Measurements from ENCODE around the gene MON1B. TPM values are rescaled to one million over a fixed set of nuclear protein-coding genes. Genes with fewer than 3 reads are reported as not detected.

The MON1B gene
- total and polyA plus RNA-seq, 2 of the 13 experiments (the other 11 are each of a cell fraction or from before 2014, with no cell fraction given) = 13.4 to 15.6 TPM

DNA sequence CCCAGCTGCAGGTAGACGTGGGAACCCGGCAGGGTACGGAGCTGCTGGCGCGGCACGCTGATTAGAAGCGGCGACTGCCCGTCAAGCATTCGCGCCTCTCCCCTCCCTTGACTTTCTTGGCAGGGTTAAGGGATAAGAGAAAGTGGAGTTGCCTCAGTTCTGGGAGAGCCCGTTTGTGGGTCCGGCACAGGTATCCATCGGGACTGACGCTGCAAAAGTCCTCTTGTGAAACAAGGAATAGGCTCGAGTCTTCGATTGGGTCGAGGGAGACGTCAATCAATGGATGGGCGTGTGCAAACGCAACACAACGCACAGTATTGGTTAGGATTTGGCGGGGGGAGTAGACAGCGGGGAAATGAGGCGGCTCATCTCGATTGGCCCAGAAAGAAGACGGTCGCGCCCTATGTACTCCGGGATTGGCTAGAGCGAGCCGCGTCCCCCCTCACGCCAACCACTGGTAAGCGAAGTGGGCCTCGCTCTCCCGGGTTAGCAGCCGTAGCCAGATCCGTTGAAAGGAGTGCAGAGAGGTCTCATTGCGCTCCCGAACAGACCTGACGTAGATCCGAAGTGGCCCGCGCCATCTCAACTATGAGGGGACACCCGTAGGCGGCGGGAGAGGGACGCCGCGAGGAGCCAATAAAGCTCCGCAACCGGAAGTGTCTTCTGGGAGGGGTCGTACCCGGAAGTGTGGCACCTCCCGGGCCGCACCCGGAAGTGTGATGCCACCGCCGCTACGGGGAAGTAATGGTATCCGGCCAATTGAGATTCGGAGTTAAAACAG is at the start of gene MON1B (continued):
- TF ChIP-seq, protein P1, sequence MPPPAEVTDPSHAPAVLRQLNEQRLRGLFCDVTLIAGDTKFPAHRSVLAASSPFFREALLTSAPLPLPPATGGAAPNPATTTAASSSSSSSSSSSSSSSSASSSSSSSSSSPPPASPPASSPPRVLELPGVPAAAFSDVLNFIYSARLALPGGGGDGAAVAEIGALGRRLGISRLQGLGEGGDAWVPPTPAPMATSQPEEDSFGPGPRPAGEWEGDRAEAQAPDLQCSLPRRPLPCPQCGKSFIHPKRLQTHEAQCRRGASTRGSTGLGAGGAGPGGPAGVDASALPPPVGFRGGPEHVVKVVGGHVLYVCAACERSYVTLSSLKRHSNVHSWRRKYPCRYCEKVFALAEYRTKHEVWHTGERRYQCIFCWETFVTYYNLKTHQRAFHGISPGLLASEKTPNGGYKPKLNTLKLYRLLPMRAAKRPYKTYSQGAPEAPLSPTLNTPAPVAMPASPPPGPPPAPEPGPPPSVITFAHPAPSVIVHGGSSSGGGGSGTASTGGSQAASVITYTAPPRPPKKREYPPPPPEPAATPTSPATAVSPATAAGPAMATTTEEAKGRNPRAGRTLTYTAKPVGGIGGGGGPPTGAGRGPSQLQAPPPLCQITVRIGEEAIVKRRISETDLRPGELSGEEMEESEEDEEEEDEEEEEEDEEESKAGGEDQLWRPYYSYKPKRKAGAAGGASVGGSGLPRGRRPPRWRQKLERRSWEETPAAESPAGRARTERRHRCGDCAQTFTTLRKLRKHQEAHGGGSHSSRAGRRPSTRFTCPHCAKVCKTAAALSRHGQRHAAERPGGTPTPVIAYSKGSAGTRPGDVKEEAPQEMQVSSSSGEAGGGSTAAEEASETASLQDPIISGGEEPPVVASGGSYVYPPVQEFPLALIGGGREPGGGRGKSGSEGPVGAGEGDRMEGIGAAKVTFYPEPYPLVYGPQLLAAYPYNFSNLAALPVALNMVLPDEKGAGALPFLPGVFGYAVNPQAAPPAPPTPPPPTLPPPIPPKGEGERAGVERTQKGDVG (CRISPR knock-in tag; IDR thresholded peaks at IDR 0.05; ENCODE audit: borderline replicate concordance) = 0 out of 2 replicates have a peak, but pooled peaks have one; percentile 49
- TF ChIP-seq REL (CRISPR knock-in tag; conservative IDR thresholded peaks at IDR 0.05) = no peak; the same call in 1 of the 2 replicates
- TF ChIP-seq MED1 (CRISPR knock-in tag; IDR thresholded peaks at IDR 0.05) = peak; percentile 35
- TF ChIP-seq, protein P2, sequence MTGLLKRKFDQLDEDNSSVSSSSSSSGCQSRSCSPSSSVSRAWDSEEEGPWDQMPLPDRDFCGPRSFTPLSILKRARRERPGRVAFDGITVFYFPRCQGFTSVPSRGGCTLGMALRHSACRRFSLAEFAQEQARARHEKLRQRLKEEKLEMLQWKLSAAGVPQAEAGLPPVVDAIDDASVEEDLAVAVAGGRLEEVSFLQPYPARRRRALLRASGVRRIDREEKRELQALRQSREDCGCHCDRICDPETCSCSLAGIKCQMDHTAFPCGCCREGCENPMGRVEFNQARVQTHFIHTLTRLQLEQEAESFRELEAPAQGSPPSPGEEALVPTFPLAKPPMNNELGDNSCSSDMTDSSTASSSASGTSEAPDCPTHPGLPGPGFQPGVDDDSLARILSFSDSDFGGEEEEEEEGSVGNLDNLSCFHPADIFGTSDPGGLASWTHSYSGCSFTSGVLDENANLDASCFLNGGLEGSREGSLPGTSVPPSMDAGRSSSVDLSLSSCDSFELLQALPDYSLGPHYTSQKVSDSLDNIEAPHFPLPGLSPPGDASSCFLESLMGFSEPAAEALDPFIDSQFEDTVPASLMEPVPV (CRISPR knock-in tag; IDR thresholded peaks at IDR 0.05) = 0 out of 2 replicates have a peak, but pooled peaks have one; percentile 24
- 0 out of 2 replicates have a peak, but pooled peaks have one; percentile 21 for TF ChIP-seq ZC3H13 (CRISPR knock-in tag; IDR thresholded peaks at IDR 0.05)
- no peak for TF ChIP-seq NFIB (CRISPR knock-in tag; IDR thresholded peaks at IDR 0.05; ENCODE audit: borderline replicate concordance)
- peak; percentile 72; the same call in 1 of the 2 replicates for TF ChIP-seq ZNF891 (CRISPR knock-in tag; IDR thresholded peaks at IDR 0.05)
- TF ChIP-seq, protein P3, sequence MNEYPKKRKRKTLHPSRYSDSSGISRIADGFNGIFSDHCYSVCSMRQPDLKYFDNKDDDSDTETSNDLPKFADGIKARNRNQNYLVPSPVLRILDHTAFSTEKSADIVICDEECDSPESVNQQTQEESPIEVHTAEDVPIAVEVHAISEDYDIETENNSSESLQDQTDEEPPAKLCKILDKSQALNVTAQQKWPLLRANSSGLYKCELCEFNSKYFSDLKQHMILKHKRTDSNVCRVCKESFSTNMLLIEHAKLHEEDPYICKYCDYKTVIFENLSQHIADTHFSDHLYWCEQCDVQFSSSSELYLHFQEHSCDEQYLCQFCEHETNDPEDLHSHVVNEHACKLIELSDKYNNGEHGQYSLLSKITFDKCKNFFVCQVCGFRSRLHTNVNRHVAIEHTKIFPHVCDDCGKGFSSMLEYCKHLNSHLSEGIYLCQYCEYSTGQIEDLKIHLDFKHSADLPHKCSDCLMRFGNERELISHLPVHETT (CRISPR knock-in tag; conservative IDR thresholded peaks at IDR 0.05) = peak; percentile 13; the same call in 1 of the 2 replicates
- TF ChIP-seq ZKSCAN5 (CRISPR knock-in tag; IDR thresholded peaks at IDR 0.05) = 0 out of 2 replicates have a peak, but pooled peaks have one; percentile 21
- no peak for TF ChIP-seq ZNF543 (CRISPR knock-in tag; IDR thresholded peaks at IDR 0.05)
- TF ChIP-seq FOXK2 (IDR thresholded peaks at IDR 0.05) = peak; percentile 75; the same call in 1 of the 2 replicates
- no peak for TF ChIP-seq STAT5B (CRISPR knock-in tag; IDR thresholded peaks at IDR 0.05)
- no peak for TF ChIP-seq ZMYM2 (CRISPR knock-in tag; IDR thresholded peaks at IDR 0.05)
- no peak for TF ChIP-seq SSRP1 (CRISPR knock-in tag; IDR thresholded peaks at IDR 0.05)
- no peak for TF ChIP-seq ZNF432 (CRISPR knock-in tag; IDR thresholded peaks at IDR 0.05; ENCODE audit: borderline replicate concordance)
- peak; percentile 94 for TF ChIP-seq POLR2G (IDR thresholded peaks at IDR 0.05; ENCODE audit: low read depth, low read length)
- peak; percentile 19; the same call in 1 of the 2 replicates for TF ChIP-seq ZNF451 (CRISPR knock-in tag; IDR thresholded peaks at IDR 0.05)
- TF ChIP-seq JUN (CRISPR knock-in tag; IDR thresholded peaks at IDR 0.05) = no peak
- no peak; the same call in 1 of the 2 replicates for TF ChIP-seq ZNF263 (CRISPR knock-in tag; IDR thresholded peaks at IDR 0.05)
- TF ChIP-seq, protein P4, sequence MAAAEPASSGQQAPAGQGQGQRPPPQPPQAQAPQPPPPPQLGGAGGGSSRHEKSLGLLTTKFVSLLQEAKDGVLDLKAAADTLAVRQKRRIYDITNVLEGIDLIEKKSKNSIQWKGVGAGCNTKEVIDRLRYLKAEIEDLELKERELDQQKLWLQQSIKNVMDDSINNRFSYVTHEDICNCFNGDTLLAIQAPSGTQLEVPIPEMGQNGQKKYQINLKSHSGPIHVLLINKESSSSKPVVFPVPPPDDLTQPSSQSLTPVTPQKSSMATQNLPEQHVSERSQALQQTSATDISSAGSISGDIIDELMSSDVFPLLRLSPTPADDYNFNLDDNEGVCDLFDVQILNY (CRISPR knock-in tag; conservative IDR thresholded peaks at IDR 0.05) = peak; percentile 45; the same call in 1 of the 2 replicates
- TF ChIP-seq MAZ (IDR thresholded peaks at IDR 0.05; ENCODE audit: borderline replicate concordance, low read depth, low read length) = peak; percentile 82; the same call in 1 of the 2 replicates
- no peak for TF ChIP-seq MAZ (CRISPR knock-in tag; IDR thresholded peaks at IDR 0.05; ENCODE audit: low read depth)
- TF ChIP-seq AKAP8 (CRISPR knock-in tag; IDR thresholded peaks at IDR 0.05) = 0 out of 2 replicates have a peak, but pooled peaks have one; percentile 31
